GM12878 (cell line): ENCODE results near the gene BRME1. TPM values are rescaled to one million over a fixed set of nuclear protein-coding genes. Genes with fewer than 3 reads are reported as not detected.

ENCODE experiments used
- GABPA ChIP-seq: IDR thresholded peaks from 2 replicates; pipeline ENCODE4 v1.6.1; 2014; ENCODE audit warnings: antibody characterized with exemption, low read depth, mild to moderate bottlenecking, inconsistent platforms
- HDGF ChIP-seq: fragments of 450-650 bp; IDR thresholded peaks from 2 replicates; pipeline ENCODE4 v1.6.1; 2016; ENCODE audit warnings: antibody characterized with exemption
- MYB ChIP-seq: fragments of 150-350 bp; IDR thresholded peaks from 2 replicates; pipeline ENCODE4 v1.6.1; 2014; ENCODE audit warnings: mild to moderate bottlenecking, low read depth, low read length, borderline replicate concordance
- NFYA ChIP-seq: IDR thresholded peaks from 2 replicates; pipeline ENCODE4 v1.6.1; 2011; ENCODE audit warnings: low read depth, mild to moderate bottlenecking, low read length, improper control_type of control experiment, borderline replicate concordance
- NRF1 ChIP-seq: conservative IDR thresholded peaks from 2 replicates; pipeline ENCODE4 v1.6.1; 2011; ENCODE audit warnings: mild to moderate bottlenecking, low read depth, low read length, improper control_type of control experiment
- RBBP5 ChIP-seq: fragments of 200-600 bp; sonication (generic); conservative IDR thresholded peaks from 2 replicates; pipeline ENCODE4 v1.6.1; 2016
- RFX5 ChIP-seq: IDR thresholded peaks from 2 replicates; pipeline ENCODE4 v1.6.1; 2011; ENCODE audit warnings: low read depth, low read length, improper control_type of control experiment
- RUNX3 ChIP-seq: IDR thresholded peaks from 2 replicates; pipeline ENCODE4 v1.6.1; 2012; ENCODE audit warnings: low read length, inconsistent platforms
- SP1 ChIP-seq: IDR thresholded peaks from one replicate; pipeline ENCODE4 v1.6.1; 2011; ENCODE audit warnings: low read depth, low read length
- STAT1 ChIP-seq: fragments of 450-650 bp; conservative IDR thresholded peaks from 2 replicates; pipeline ENCODE4 v1.6.1; 2014; ENCODE audit warnings: antibody characterized with exemption, mild to moderate bottlenecking
- SUPT20H ChIP-seq: IDR thresholded peaks from 2 replicates; pipeline ENCODE4 v1.6.1; 2011; ENCODE audit warnings: low read depth, mild to moderate bottlenecking, low read length, moderate library complexity, borderline replicate concordance; ENCODE audit not compliant: control insufficient read depth
- TARDBP ChIP-seq: IDR thresholded peaks from 2 replicates; pipeline ENCODE4 v1.6.1; 2016; ENCODE audit warnings: borderline replicate concordance
- ZNF217 ChIP-seq: fragments of 450-650 bp; IDR thresholded peaks from 2 replicates; pipeline ENCODE4 v1.6.1; 2017; ENCODE audit warnings: antibody characterized with exemption, mild to moderate bottlenecking
- polyA plus RNA-seq, 11 experiments: library from polyadenylated mRNA; depleted of rRNA in 4 of 11; unstranded in 6 of 11; stranded (reverse) in 5 of 11; fragments of >200 nt; fragmentation: Nextera tagmentation in 4 of 11; fragmentation: Illumina TruSeq in 1 of 11; extraction: Ambion mirVana in 4 of 11; extraction: Trizol in 1 of 11; gene quantifications; 1 replicate in 1 of 11; 2 replicates in 10 of 11; pipeline versions ENCODE4 v1.2.1 to v1.2.3, GENCODE V29; 2011 to 2016; ENCODE audit warnings: inconsistent platforms in 2 of 11, missing spikeins in 2 of 11, low read depth in 1 of 11
- total RNA-seq, 4 experiments: library from RNA; depleted of rRNA in 3 of 4; stranded (reverse); fragments of >200 nt in 3 of 4; fragmentation: Illumina TruSeq in 1 of 4; extraction: Trizol in 1 of 4; gene quantifications; 2 replicates each; pipeline versions ENCODE4 v1.2.1 to v1.2.3, GENCODE V29; 2013 to 2021
- TF ChIP-seq, protein P1 (sequence below): IDR thresholded peaks from 2 replicates; pipeline ENCODE4 v1.6.1; 2012; ENCODE audit warnings: low read length, inconsistent platforms
- TF ChIP-seq, protein P2 (sequence below): fragments of 450-650 bp; IDR thresholded peaks from 2 replicates; pipeline ENCODE4 v1.6.1; 2016; ENCODE audit warnings: mild to moderate bottlenecking, moderate library complexity, borderline replicate concordance
- TF ChIP-seq, protein P3 (sequence below): IDR thresholded peaks from 2 replicates; pipeline ENCODE4 v1.6.1; 2012; ENCODE audit warnings: mild to moderate bottlenecking, low read depth, low read length
- TF ChIP-seq, protein P4 (sequence below): fragments of 150-350 bp; IDR thresholded peaks from 2 replicates; pipeline ENCODE4 v1.6.1; 2016; ENCODE audit warnings: low read depth, low read length

BRME1 gene
- total and polyA plus RNA-seq, 10 of the 15 experiments (the other 5 are each of a cell fraction or from before 2014, with no cell fraction given), result 0.07 to 2.2 (median 1.1) TPM; not detected in 1

DNA sequence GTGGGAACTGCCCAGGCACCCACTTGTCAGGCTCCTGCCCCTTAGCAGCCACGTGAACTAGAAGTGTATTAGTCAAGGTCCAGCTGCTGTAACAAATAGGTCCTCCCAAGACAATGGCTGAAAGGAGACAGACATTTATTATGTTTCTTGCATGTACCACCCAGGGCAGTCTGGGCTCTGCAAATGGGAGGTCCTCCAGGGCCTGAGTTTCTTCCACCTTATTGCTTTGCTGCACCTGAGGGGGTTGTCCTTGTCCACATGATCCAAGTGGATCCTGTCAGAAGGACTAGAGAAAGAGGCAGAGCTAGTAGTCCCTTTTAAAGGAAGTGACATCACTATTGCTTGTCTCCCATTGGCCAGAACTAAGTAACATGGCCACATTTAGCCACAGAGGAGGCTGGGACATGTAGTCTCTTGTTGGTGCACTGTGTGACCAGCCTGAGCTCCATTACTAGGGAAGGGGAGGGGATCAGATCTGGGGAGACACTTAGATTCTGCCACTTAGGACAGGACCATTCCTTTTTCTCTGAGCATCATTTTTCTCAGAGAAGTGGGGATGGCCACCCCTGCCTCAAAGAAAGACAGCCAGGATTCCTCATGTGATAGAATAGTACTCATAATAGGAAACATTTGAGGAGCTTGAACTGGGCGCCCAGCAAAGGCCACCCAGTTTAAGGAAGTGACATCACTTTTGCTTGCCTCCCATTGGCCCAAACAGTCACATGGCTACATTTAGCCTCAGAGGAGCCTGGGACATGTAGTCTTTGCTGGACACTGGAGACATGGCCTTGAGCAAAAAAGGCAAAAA lies 15.2 kb upstream of the BRME1 start (continued):
- TF ChIP-seq, protein P1, sequence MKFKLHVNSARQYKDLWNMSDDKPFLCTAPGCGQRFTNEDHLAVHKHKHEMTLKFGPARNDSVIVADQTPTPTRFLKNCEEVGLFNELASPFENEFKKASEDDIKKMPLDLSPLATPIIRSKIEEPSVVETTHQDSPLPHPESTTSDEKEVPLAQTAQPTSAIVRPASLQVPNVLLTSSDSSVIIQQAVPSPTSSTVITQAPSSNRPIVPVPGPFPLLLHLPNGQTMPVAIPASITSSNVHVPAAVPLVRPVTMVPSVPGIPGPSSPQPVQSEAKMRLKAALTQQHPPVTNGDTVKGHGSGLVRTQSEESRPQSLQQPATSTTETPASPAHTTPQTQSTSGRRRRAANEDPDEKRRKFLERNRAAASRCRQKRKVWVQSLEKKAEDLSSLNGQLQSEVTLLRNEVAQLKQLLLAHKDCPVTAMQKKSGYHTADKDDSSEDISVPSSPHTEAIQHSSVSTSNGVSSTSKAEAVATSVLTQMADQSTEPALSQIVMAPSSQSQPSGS, result no peak
- TF ChIP-seq NRF1 (no peak), RFX5 (no peak), RBBP5 (no peak), SUPT20H (no peak), MYB (no peak), STAT1 (no peak), HDGF (no peak), NFYA (no peak), TARDBP (no peak), GABPA (peak; percentile 82), RUNX3 (peak; percentile 20; the same call in 1 of the 2 replicates), ZNF217 (no peak), SP1 (no peak)
- TF ChIP-seq, protein P2, sequence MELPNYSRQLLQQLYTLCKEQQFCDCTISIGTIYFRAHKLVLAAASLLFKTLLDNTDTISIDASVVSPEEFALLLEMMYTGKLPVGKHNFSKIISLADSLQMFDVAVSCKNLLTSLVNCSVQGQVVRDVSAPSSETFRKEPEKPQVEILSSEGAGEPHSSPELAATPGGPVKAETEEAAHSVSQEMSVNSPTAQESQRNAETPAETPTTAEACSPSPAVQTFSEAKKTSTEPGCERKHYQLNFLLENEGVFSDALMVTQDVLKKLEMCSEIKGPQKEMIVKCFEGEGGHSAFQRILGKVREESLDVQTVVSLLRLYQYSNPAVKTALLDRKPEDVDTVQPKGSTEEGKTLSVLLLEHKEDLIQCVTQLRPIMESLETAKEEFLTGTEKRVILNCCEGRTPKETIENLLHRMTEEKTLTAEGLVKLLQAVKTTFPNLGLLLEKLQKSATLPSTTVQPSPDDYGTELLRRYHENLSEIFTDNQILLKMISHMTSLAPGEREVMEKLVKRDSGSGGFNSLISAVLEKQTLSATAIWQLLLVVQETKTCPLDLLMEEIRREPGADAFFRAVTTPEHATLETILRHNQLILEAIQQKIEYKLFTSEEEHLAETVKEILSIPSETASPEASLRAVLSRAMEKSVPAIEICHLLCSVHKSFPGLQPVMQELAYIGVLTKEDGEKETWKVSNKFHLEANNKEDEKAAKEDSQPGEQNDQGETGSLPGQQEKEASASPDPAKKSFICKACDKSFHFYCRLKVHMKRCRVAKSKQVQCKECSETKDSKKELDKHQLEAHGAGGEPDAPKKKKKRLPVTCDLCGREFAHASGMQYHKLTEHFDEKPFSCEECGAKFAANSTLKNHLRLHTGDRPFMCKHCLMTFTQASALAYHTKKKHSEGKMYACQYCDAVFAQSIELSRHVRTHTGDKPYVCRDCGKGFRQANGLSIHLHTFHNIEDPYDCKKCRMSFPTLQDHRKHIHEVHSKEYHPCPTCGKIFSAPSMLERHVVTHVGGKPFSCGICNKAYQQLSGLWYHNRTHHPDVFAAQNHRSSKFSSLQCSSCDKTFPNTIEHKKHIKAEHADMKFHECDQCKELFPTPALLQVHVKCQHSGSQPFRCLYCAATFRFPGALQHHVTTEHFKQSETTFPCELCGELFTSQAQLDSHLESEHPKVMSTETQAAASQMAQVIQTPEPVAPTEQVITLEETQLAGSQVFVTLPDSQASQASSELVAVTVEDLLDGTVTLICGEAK, result peak; percentile 67; the same call in 1 of the 2 replicates
- TF ChIP-seq, protein P3, sequence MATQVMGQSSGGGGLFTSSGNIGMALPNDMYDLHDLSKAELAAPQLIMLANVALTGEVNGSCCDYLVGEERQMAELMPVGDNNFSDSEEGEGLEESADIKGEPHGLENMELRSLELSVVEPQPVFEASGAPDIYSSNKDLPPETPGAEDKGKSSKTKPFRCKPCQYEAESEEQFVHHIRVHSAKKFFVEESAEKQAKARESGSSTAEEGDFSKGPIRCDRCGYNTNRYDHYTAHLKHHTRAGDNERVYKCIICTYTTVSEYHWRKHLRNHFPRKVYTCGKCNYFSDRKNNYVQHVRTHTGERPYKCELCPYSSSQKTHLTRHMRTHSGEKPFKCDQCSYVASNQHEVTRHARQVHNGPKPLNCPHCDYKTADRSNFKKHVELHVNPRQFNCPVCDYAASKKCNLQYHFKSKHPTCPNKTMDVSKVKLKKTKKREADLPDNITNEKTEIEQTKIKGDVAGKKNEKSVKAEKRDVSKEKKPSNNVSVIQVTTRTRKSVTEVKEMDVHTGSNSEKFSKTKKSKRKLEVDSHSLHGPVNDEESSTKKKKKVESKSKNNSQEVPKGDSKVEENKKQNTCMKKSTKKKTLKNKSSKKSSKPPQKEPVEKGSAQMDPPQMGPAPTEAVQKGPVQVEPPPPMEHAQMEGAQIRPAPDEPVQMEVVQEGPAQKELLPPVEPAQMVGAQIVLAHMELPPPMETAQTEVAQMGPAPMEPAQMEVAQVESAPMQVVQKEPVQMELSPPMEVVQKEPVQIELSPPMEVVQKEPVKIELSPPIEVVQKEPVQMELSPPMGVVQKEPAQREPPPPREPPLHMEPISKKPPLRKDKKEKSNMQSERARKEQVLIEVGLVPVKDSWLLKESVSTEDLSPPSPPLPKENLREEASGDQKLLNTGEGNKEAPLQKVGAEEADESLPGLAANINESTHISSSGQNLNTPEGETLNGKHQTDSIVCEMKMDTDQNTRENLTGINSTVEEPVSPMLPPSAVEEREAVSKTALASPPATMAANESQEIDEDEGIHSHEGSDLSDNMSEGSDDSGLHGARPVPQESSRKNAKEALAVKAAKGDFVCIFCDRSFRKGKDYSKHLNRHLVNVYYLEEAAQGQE, result no peak
- TF ChIP-seq, protein P4, sequence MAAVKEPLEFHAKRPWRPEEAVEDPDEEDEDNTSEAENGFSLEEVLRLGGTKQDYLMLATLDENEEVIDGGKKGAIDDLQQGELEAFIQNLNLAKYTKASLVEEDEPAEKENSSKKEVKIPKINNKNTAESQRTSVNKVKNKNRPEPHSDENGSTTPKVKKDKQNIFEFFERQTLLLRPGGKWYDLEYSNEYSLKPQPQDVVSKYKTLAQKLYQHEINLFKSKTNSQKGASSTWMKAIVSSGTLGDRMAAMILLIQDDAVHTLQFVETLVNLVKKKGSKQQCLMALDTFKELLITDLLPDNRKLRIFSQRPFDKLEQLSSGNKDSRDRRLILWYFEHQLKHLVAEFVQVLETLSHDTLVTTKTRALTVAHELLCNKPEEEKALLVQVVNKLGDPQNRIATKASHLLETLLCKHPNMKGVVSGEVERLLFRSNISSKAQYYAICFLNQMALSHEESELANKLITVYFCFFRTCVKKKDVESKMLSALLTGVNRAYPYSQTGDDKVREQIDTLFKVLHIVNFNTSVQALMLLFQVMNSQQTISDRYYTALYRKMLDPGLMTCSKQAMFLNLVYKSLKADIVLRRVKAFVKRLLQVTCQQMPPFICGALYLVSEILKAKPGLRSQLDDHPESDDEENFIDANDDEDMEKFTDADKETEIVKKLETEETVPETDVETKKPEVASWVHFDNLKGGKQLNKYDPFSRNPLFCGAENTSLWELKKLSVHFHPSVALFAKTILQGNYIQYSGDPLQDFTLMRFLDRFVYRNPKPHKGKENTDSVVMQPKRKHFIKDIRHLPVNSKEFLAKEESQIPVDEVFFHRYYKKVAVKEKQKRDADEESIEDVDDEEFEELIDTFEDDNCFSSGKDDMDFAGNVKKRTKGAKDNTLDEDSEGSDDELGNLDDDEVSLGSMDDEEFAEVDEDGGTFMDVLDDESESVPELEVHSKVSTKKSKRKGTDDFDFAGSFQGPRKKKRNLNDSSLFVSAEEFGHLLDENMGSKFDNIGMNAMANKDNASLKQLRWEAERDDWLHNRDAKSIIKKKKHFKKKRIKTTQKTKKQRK, result no peak
